ENCODE data around the gene ATAD1. TPM values are rescaled to one million over a fixed set of nuclear protein-coding genes. Genes with fewer than 3 reads are reported as not detected.

The ATAD1 gene
- total RNA-seq, 1 experiment from 2014 or later, result 48.8 TPM

- H3K4me3 Mint-ChIP-seq (ENCODE audit: unreplicated experiment), result no peak overlapping the region
- no TSS peak for BruUV-seq (replicated peaks)
- no peak for DNase-seq
- H3K4me1 Mint-ChIP-seq (ENCODE audit: low read depth, unreplicated experiment), result no peaks in the 10 kb centered on the region
- Histone ChIP-seq H3K36me3 (ENCODE audit: control insufficient read depth, insufficient read depth, low read length) (no peaks in the 10 kb centered on the region), H3K9me3 (no peaks in the 10 kb centered on the region), H3K4me1 (peaks cover 9% of the 10 kb centered on the region; the same call in 1 of the 2 replicates), H3K4me3 (ENCODE audit: low read depth, low read length) (no peak overlapping the region), H3K27me3 (replicated peaks; ENCODE audit: control insufficient read depth, insufficient read depth, low read length) (no peaks in the 10 kb centered on the region)
- TF ChIP-seq CTCF (IDR thresholded peaks at IDR 0.05; ENCODE audit: insufficient read depth in 1 of 2, low read depth in 1 of 2, low read length in 1 of 2, severe bottlenecking in 1 of 2, unreplicated experiment in 1 of 2), result no peak
- CTCF ChIA-PET, result no interaction called here
- H3K36me3 Mint-ChIP-seq (ENCODE audit: insufficient read depth, unreplicated experiment), result peaks cover 15% of the 10 kb centered on the region
- no peaks in the 10 kb centered on the region for H3K9me3 Mint-ChIP-seq (ENCODE audit: unreplicated experiment)
- intact Hi-C loops (cut with micrococcal nuclease; ENCODE audit: unreplicated experiment), result no loop called here
- no peaks in the 10 kb centered on the region for H3K27me3 Mint-ChIP-seq (ENCODE audit: insufficient read depth, unreplicated experiment)
- POLR2A ChIA-PET, result no interaction called here
- no peak overlapping the region for H3K27ac Mint-ChIP-seq (ENCODE audit: unreplicated experiment)
Observed at GRCh38 chr10:87790185-87790584, 27.8 kb downstream of the ATAD1 start.

GRCh38 chr10:87786421-87786820, 31.6 kb downstream of the ATAD1 start:
- no peak for DNase-seq
- Mint-ChIP-seq H3K4me1 (ENCODE audit: low read depth, unreplicated experiment) (no peaks in the 10 kb centered on the region), H3K27me3 (ENCODE audit: insufficient read depth, unreplicated experiment) (no peaks in the 10 kb centered on the region), H3K27ac (ENCODE audit: unreplicated experiment) (no peak overlapping the region), H3K4me3 (ENCODE audit: unreplicated experiment) (no peak overlapping the region), H3K9me3 (ENCODE audit: unreplicated experiment) (no peaks in the 10 kb centered on the region), H3K36me3 (ENCODE audit: insufficient read depth, unreplicated experiment) (peaks cover 32% of the 10 kb centered on the region)
- no peaks in the 10 kb centered on the region for H3K4me1 ChIP-seq
- intact Hi-C loops (cut with micrococcal nuclease; ENCODE audit: unreplicated experiment), result no loop called here
- ChIA-PET POLR2A (no interaction called here), CTCF (no interaction called here)
- no TSS peak for BruUV-seq (replicated peaks)
- H3K4me3 ChIP-seq (ENCODE audit: low read depth, low read length), result no peak overlapping the region
- no peaks in the 10 kb centered on the region for H3K27me3 ChIP-seq (replicated peaks; ENCODE audit: control insufficient read depth, insufficient read depth, low read length)
- TF ChIP-seq CTCF (IDR thresholded peaks at IDR 0.05; ENCODE audit: insufficient read depth in 1 of 2, low read depth in 1 of 2, low read length in 1 of 2, severe bottlenecking in 1 of 2, unreplicated experiment in 1 of 2), result no peak
- H3K9me3 ChIP-seq, result no peaks in the 10 kb centered on the region
- H3K36me3 ChIP-seq (ENCODE audit: control insufficient read depth, insufficient read depth, low read length), result no peaks in the 10 kb centered on the region

GRCh38 chr10:87782721-87783120, 35.3 kb downstream of the ATAD1 start:
- CTCF ChIA-PET, result interaction anchor here (0.7 to 1.4 kb wide), 2 partner anchors 16 to 48 kb away, joined by 3 read pairs; no protein-coding TSS in a partner anchor
- BruUV-seq (replicated peaks), result no TSS peak
- no peak overlapping the region for H3K4me3 Mint-ChIP-seq (ENCODE audit: unreplicated experiment)

More at GRCh38 chr10:87782721-87783120, 35.3 kb downstream of the ATAD1 start:
- no peak overlapping the region for H3K27ac Mint-ChIP-seq (ENCODE audit: unreplicated experiment)
- no peak for TF ChIP-seq CTCF (IDR thresholded peaks at IDR 0.05; ENCODE audit: insufficient read depth in 1 of 2, low read depth in 1 of 2, low read length in 1 of 2, severe bottlenecking in 1 of 2, unreplicated experiment in 1 of 2)
- DNase-seq, result no peak
- no peaks in the 10 kb centered on the region for H3K4me1 ChIP-seq
- no peaks in the 10 kb centered on the region for H3K27me3 Mint-ChIP-seq (ENCODE audit: insufficient read depth, unreplicated experiment)
- no peaks in the 10 kb centered on the region for H3K9me3 ChIP-seq
- no peaks in the 10 kb centered on the region; the same call in 1 of the 2 replicates for H3K36me3 ChIP-seq (ENCODE audit: control insufficient read depth, insufficient read depth, low read length)
- no peaks in the 10 kb centered on the region for H3K4me1 Mint-ChIP-seq (ENCODE audit: low read depth, unreplicated experiment)
- H3K36me3 Mint-ChIP-seq (ENCODE audit: insufficient read depth, unreplicated experiment), result peaks cover 32% of the 10 kb centered on the region
- H3K9me3 Mint-ChIP-seq (ENCODE audit: unreplicated experiment), result no peaks in the 10 kb centered on the region
- intact Hi-C loops (cut with micrococcal nuclease; ENCODE audit: unreplicated experiment), result no loop called here
- H3K4me3 ChIP-seq (ENCODE audit: low read depth, low read length), result no peak overlapping the region
- no peaks in the 10 kb centered on the region for H3K27me3 ChIP-seq (replicated peaks; ENCODE audit: control insufficient read depth, insufficient read depth, low read length)
- POLR2A ChIA-PET, result no interaction called here
